ENCODE measurements around the gene KRTAP5-7.
"Not testable (repeated sequence)": the region's sequence is repeated elsewhere in the genome, so short reads cannot be mapped to it uniquely, and the experiment has no call there.

Gene KRTAP5-7

GRCh38 chr11:71557257-71557656, 30.2 kb downstream of the KRTAP5-7 start:
- no peak for DNase-seq (ENCODE audit: low spot score)

- DNase-seq (ENCODE audit: low spot score) = no peak
Observed at GRCh38 chr11:71558996-71559395, 31.9 kb downstream of the KRTAP5-7 start.

GRCh38 chr11:71562120-71562519, 35.1 kb downstream of the KRTAP5-7 start:
- DNase-seq (ENCODE audit: low spot score) = no peak

- DNase-seq (ENCODE audit: low spot score) = peak; percentile 59
Observed at GRCh38 chr11:71563406-71563805, 36.3 kb downstream of the KRTAP5-7 start.

GRCh38 chr11:71564430-71564829, 37.4 kb downstream of the KRTAP5-7 start:
- no peak for DNase-seq (ENCODE audit: low spot score)

- DNase-seq (ENCODE audit: low spot score) = no peak
Observed at GRCh38 chr11:71565263-71565662, 38.2 kb downstream of the KRTAP5-7 start, which contains the start of gene KRTAP5-10. KRTAP5-10 (plus strand) TSS chr11:71565563; CDS start chr11:71565588, 25 bp downstream.

- DNase-seq (ENCODE audit: low spot score) = no peak
Observed at GRCh38 chr11:71566081-71566620, 39.1 kb downstream of the KRTAP5-7 start.

GRCh38 chr11:71566626-71567599, 39.8 kb downstream of the KRTAP5-7 start:
- DNase-seq (ENCODE audit: low spot score) = not testable (repeated sequence)

GRCh38 chr11:71567633-71568032, 40.6 kb downstream of the KRTAP5-7 start:
- DNase-seq (ENCODE audit: low spot score) = not testable (repeated sequence)

GRCh38 chr11:71568704-71569349, 41.8 kb downstream of the KRTAP5-7 start:
- no peak for DNase-seq (ENCODE audit: low spot score)

GRCh38 chr11:71571101-71571850, 44.2 kb downstream of the KRTAP5-7 start:
- DNase-seq (ENCODE audit: low spot score) = not testable (repeated sequence)

- DNase-seq (ENCODE audit: low spot score) = no peak
Observed at GRCh38 chr11:71572811-71573210, 45.7 kb downstream of the KRTAP5-7 start.

- no peak for DNase-seq (ENCODE audit: low spot score)
Observed at GRCh38 chr11:71574418-71574817, 47.4 kb downstream of the KRTAP5-7 start.

GRCh38 chr11:71575723-71576424, 48.8 kb downstream of the KRTAP5-7 start:
- DNase-seq (ENCODE audit: low spot score) = no peak

- not testable (repeated sequence) for DNase-seq (ENCODE audit: low spot score)
Observed at GRCh38 chr11:71576688-71577465, 49.8 kb downstream of the KRTAP5-7 start.

- DNase-seq (ENCODE audit: low spot score) = no peak
Observed at GRCh38 chr11:71577469-71578004, 50.5 kb downstream of the KRTAP5-7 start.
